Epidermal melanocyte (primary cell): ENCODE measurements around the gene OR51B2.
"Not testable (repeated sequence)": the region's sequence is repeated elsewhere in the genome, so short reads cannot be mapped to it uniquely, and the experiment has no call there.

Experiments used
- DNase-seq: peaks from one replicate; pipeline ENCODE4 v3.0.0; 2011; ENCODE audit warnings: low spot score; ENCODE audit not compliant: insufficient read length

The OR51B2 gene

GRCh38 chr11:5324197-5324596, at the start of gene OR51B2:
Gene OR51B2 (minus strand): TSS chr11:5324297. CDS start chr11:5324297, 0 bp downstream.
- DNase-seq: no peak

- no peak for DNase-seq
Observed at GRCh38 chr11:5369789-5370188, 45.7 kb upstream of the OR51B2 start.

- no peak for DNase-seq
Observed at GRCh38 chr11:5368502-5369043, 44.5 kb upstream of the OR51B2 start.

GRCh38 chr11:5367448-5368074, 43.5 kb upstream of the OR51B2 start:
- DNase-seq: no peak

GRCh38 chr11:5366856-5367255, 42.8 kb upstream of the OR51B2 start:
- no peak for DNase-seq

GRCh38 chr11:5366365-5366764, 42.3 kb upstream of the OR51B2 start:
- not testable (repeated sequence) for DNase-seq

GRCh38 chr11:5364214-5364613, 40.1 kb upstream of the OR51B2 start:
- DNase-seq: no peak

- DNase-seq: no peak
Observed at GRCh38 chr11:5363679-5364078, 39.6 kb upstream of the OR51B2 start.

- no peak for DNase-seq
Observed at GRCh38 chr11:5362017-5362625, 38.0 kb upstream of the OR51B2 start.

GRCh38 chr11:5356031-5356430, 31.9 kb upstream of the OR51B2 start:
- not testable (repeated sequence) for DNase-seq

GRCh38 chr11:5351208-5351607, 27.1 kb upstream of the OR51B2 start, which contains the start of gene OR51B6:
Gene OR51B6 (plus strand): TSS chr11:5351508. CDS start chr11:5351508, 0 bp downstream.
- DNase-seq: no peak

GRCh38 chr11:5349550-5349949, 25.5 kb upstream of the OR51B2 start:
- no peak for DNase-seq

- DNase-seq: no peak
Observed at GRCh38 chr11:5348551-5349194, 24.6 kb upstream of the OR51B2 start.

- no peak for DNase-seq
Observed at GRCh38 chr11:5345831-5346230, 21.7 kb upstream of the OR51B2 start.

- no peak for DNase-seq
Observed at GRCh38 chr11:5343474-5344335, 19.6 kb upstream of the OR51B2 start, which contains the start of gene OR51B5. Gene OR51B5 (minus strand): TSS chr11:5343524. CDS start chr11:5343524, 0 bp downstream.

- DNase-seq: no peak
Observed at GRCh38 chr11:5339771-5340322, 15.8 kb upstream of the OR51B2 start.

- DNase-seq: not testable (repeated sequence)
Observed at GRCh38 chr11:5337253-5337652, 13.2 kb upstream of the OR51B2 start.

- no peak for DNase-seq
Observed at GRCh38 chr11:5336331-5336730, 12.2 kb upstream of the OR51B2 start.

- DNase-seq: no peak
Observed at GRCh38 chr11:5335170-5335569, 11.1 kb upstream of the OR51B2 start.

GRCh38 chr11:5317292-5317691, 6.8 kb downstream of the OR51B2 start:
- DNase-seq: no peak
